NCI-H2196 treated with DMSO at 0.1 percent for 48 hours (cell line): ENCODE data around the gene VAV2.
A peak's percentile ranks its signal among the peaks of the same experiment; 100 is the strongest.
"Not testable (repeated sequence)": the region's sequence is repeated elsewhere in the genome, so short reads cannot be mapped to it uniquely, and the experiment has no call there.

Experiments used
- DNase-seq: peaks from one replicate; lab custom pipeline; 2025; ENCODE audit not compliant: unreplicated experiment; lab: John Stamatoyannopoulos, UW

Gene VAV2

GRCh38 chr9:133778336-133779013, 213.6 kb downstream of the VAV2 start:
- DNase-seq = no peak

GRCh38 chr9:133777871-133778270, 214.3 kb downstream of the VAV2 start:
- DNase-seq = no peak

- DNase-seq = no peak
These were observed 214.9 kb downstream of the VAV2 start for GRCh38 chr9:133777068-133777791.

- no peak for DNase-seq
These were observed 215.9 kb downstream of the VAV2 start for GRCh38 chr9:133775951-133776905.

GRCh38 chr9:133775291-133775690, 216.8 kb downstream of the VAV2 start:
- DNase-seq = no peak

GRCh38 chr9:133774799-133775198, 217.3 kb downstream of the VAV2 start:
- no peak for DNase-seq

GRCh38 chr9:133773889-133774655, 218.1 kb downstream of the VAV2 start:
- DNase-seq = no peak

- no peak for DNase-seq
These were observed 219.5 kb downstream of the VAV2 start for GRCh38 chr9:133772581-133772980.

GRCh38 chr9:133771486-133772482, 220.3 kb downstream of the VAV2 start:
- no peak for DNase-seq

GRCh38 chr9:133770076-133770777, 221.9 kb downstream of the VAV2 start:
- DNase-seq = no peak

- DNase-seq = no peak
These were observed 222.5 kb downstream of the VAV2 start for GRCh38 chr9:133769511-133770075.

GRCh38 chr9:133768859-133769510, 223.1 kb downstream of the VAV2 start:
- DNase-seq = peak; percentile 31

- no peak for DNase-seq
These were observed 223.7 kb downstream of the VAV2 start for GRCh38 chr9:133768371-133768858.

GRCh38 chr9:133767625-133768024, 224.5 kb downstream of the VAV2 start:
- DNase-seq = no peak

GRCh38 chr9:133767008-133767407, 225.1 kb downstream of the VAV2 start:
- no peak for DNase-seq

- DNase-seq = not testable (repeated sequence)
These were observed 225.9 kb downstream of the VAV2 start for GRCh38 chr9:133766234-133766633.

GRCh38 chr9:133763272-133764183, 228.6 kb downstream of the VAV2 start:
- no peak for DNase-seq
